NCI-H748 treated with DMSO at 0.1 percent for 48 hours (cell line): ENCODE measurements around the gene FOXL2NB.

ENCODE experiments used
- DNase-seq: peaks from one replicate; lab custom pipeline; 2025; lab: John Stamatoyannopoulos, UW

FOXL2NB gene

GRCh38 chr3:138945709-138946662, 1.0 kb upstream of the FOXL2NB start:
- peak; percentile 35 for DNase-seq

- DNase-seq = no peak
Measured at GRCh38 chr3:138947495-138948121, 591 bp downstream of the FOXL2NB start.

GRCh38 chr3:138948371-138949001, 1.5 kb downstream of the FOXL2NB start:
- DNase-seq = no peak

- DNase-seq = no peak
Measured at GRCh38 chr3:138949002-138949418, 2.0 kb downstream of the FOXL2NB start.

GRCh38 chr3:138949445-138950005, 2.5 kb downstream of the FOXL2NB start:
- no peak for DNase-seq

- DNase-seq = peak; percentile 2
Measured at GRCh38 chr3:138950006-138950644, 3.1 kb downstream of the FOXL2NB start.

- DNase-seq = no peak
Measured at GRCh38 chr3:138950701-138951100, 3.7 kb downstream of the FOXL2NB start.

GRCh38 chr3:138960417-138960852, 13.4 kb downstream of the FOXL2NB start:
- DNase-seq = no peak

GRCh38 chr3:138962854-138963560, 16.0 kb downstream of the FOXL2NB start:
- no peak for DNase-seq

GRCh38 chr3:138964264-138964663, 17.2 kb downstream of the FOXL2NB start:
- DNase-seq = no peak

- no peak for DNase-seq
Measured at GRCh38 chr3:138964923-138965322, 17.9 kb downstream of the FOXL2NB start.

GRCh38 chr3:138971766-138972320, 24.8 kb downstream of the FOXL2NB start:
- DNase-seq = no peak

GRCh38 chr3:138972941-138973340, 25.9 kb downstream of the FOXL2NB start:
- DNase-seq = no peak

- DNase-seq = no peak
Measured at GRCh38 chr3:138974462-138974861, 27.4 kb downstream of the FOXL2NB start.

GRCh38 chr3:138975351-138975750, 28.3 kb downstream of the FOXL2NB start:
- DNase-seq = no peak

- no peak for DNase-seq
Measured at GRCh38 chr3:138976047-138976446, 29.0 kb downstream of the FOXL2NB start.

- no peak for DNase-seq
Measured at GRCh38 chr3:138984816-138985215, 37.8 kb downstream of the FOXL2NB start.

GRCh38 chr3:138985932-138986331, 38.9 kb downstream of the FOXL2NB start:
- no peak for DNase-seq

- DNase-seq = no peak
Measured at GRCh38 chr3:138987181-138987580, 40.2 kb downstream of the FOXL2NB start.

- DNase-seq = no peak
Measured at GRCh38 chr3:138995706-138996105, 48.7 kb downstream of the FOXL2NB start.
